H9 (cell line): Measurements from ENCODE around the gene ZSWIM2. TPM values are rescaled to one million over a fixed set of nuclear protein-coding genes. Genes with fewer than 3 reads are reported as not detected.

Experiments
- DNase-seq: peaks from one replicate; pipeline ENCODE4 v3.0.0-alpha.2; 2017
- H2AFZ ChIP-seq: one replicate; pipeline ENCODE4 v1.6.1; 2013; ENCODE audit warnings: mild to moderate bottlenecking, low read length, control low read depth, moderate library complexity
- H2AK5ac ChIP-seq: 2 replicates; pipeline ENCODE4 v1.6.1; 2013; ENCODE audit warnings: low read length, control low read depth, mixed read lengths; ENCODE audit not compliant: insufficient read length
- H2BK120ac ChIP-seq: one replicate; pipeline ENCODE4 v1.6.1; 2013; ENCODE audit warnings: low read depth, mild to moderate bottlenecking, low read length, control low read depth, inconsistent platforms; ENCODE audit not compliant: poor library complexity, severe bottlenecking
- H2BK12ac ChIP-seq: 2 replicates; pipeline ENCODE4 v1.6.1; 2013; ENCODE audit warnings: low read length, control low read depth, mixed read lengths, low read depth; ENCODE audit not compliant: insufficient read length
- H2BK15ac ChIP-seq: 2 replicates; pipeline ENCODE4 v1.6.1; 2013; ENCODE audit warnings: low read depth, low read length, control low read depth
- H2BK20ac ChIP-seq: one replicate; pipeline ENCODE4 v1.6.1; 2013; ENCODE audit warnings: low read depth, mild to moderate bottlenecking, low read length, control low read depth, inconsistent platforms; ENCODE audit not compliant: poor library complexity, severe bottlenecking
- H2BK5ac ChIP-seq: 2 replicates; pipeline ENCODE4 v1.6.1; 2013; ENCODE audit warnings: low read length, control low read depth, mixed read lengths; ENCODE audit not compliant: insufficient read length
- H3K14ac ChIP-seq: 2 replicates; pipeline ENCODE4 v1.6.1; 2013; ENCODE audit warnings: low read length, control low read depth; ENCODE audit not compliant: insufficient read depth
- H3K18ac ChIP-seq: 2 replicates; pipeline ENCODE4 v1.6.1; 2013; ENCODE audit warnings: low read depth, mild to moderate bottlenecking, mixed read lengths, low read length, control low read depth; ENCODE audit not compliant: insufficient read length
- H3K23ac ChIP-seq: 2 replicates; pipeline ENCODE4 v1.6.1; 2013; ENCODE audit warnings: low read length, control low read depth, mixed read lengths, low read depth; ENCODE audit not compliant: insufficient read length
- H3K23me2 ChIP-seq: 2 replicates; pipeline ENCODE4 v1.6.1; 2013; ENCODE audit warnings: low read depth, mild to moderate bottlenecking, mixed read lengths, low read length, control low read depth; ENCODE audit not compliant: insufficient read length, poor library complexity, severe bottlenecking
- H3K27ac ChIP-seq: 2 replicates; pipeline ENCODE4 v1.5.1; 2013; ENCODE audit warnings: low read length, control low read depth, mixed read lengths, low read depth; ENCODE audit not compliant: insufficient read length
- H3K27me3 ChIP-seq: 2 replicates; pipeline ENCODE4 v1.6.1; 2013; ENCODE audit warnings: low read length, control low read depth, inconsistent platforms; ENCODE audit not compliant: insufficient read depth
- H3K4ac ChIP-seq: 2 replicates; pipeline ENCODE4 v1.6.1; 2013; ENCODE audit warnings: low read depth, mild to moderate bottlenecking, control low read depth, inconsistent platforms, low read length, moderate library complexity
- H3K4me1 ChIP-seq: 2 replicates; pipeline ENCODE4 v1.6.1; 2013; ENCODE audit warnings: low read length, control low read depth, inconsistent platforms; ENCODE audit not compliant: insufficient read depth
- H3K4me2 ChIP-seq: 2 replicates; pipeline ENCODE4 v1.6.1; 2013; ENCODE audit warnings: low read length, control low read depth, mixed read lengths; ENCODE audit not compliant: insufficient read length, insufficient read depth
- H3K56ac ChIP-seq: 2 replicates; pipeline ENCODE4 v1.6.1; 2013; ENCODE audit warnings: low read depth, mild to moderate bottlenecking, mixed read lengths, low read length, control low read depth; ENCODE audit not compliant: insufficient read length
- H3K79me1 ChIP-seq: 2 replicates; pipeline ENCODE4 v1.6.1; 2013; ENCODE audit warnings: low read depth, mild to moderate bottlenecking, moderate library complexity, low read length, control low read depth, inconsistent platforms; ENCODE audit not compliant: insufficient read depth, poor library complexity, severe bottlenecking
- H3K79me2 ChIP-seq: 2 replicates; pipeline ENCODE4 v1.6.1; 2013; ENCODE audit warnings: low read length, control low read depth, inconsistent platforms; ENCODE audit not compliant: insufficient read depth
- H3K9ac ChIP-seq: 2 replicates; pipeline ENCODE4 v1.6.1; 2013; ENCODE audit warnings: low read length, control low read depth, mixed read lengths; ENCODE audit not compliant: insufficient read length; ENCODE audit errors: extremely low read depth
- H3K9me3 ChIP-seq: one replicate; pipeline ENCODE4 v1.6.1; 2013; ENCODE audit warnings: low read depth, low read length, inconsistent platforms; ENCODE audit not compliant: control insufficient read depth
- H3T11ph ChIP-seq: one replicate; pipeline ENCODE4 v1.6.1; 2013; ENCODE audit warnings: mild to moderate bottlenecking, low read length, control low read depth, inconsistent platforms
- H4K20me1 ChIP-seq: one replicate; pipeline ENCODE4 v1.6.1; 2013; ENCODE audit not compliant: control insufficient read depth, insufficient read length, insufficient read depth
- H4K5ac ChIP-seq: 2 replicates; pipeline ENCODE4 v1.6.1; 2013; ENCODE audit warnings: low read depth, mild to moderate bottlenecking, mixed read lengths, low read length, control low read depth; ENCODE audit not compliant: insufficient read length
- H4K8ac ChIP-seq: replicated peaks from 2 replicates; pipeline ENCODE4 v1.6.1; 2013; ENCODE audit warnings: low read length, control low read depth, mixed read lengths, low read depth; ENCODE audit not compliant: insufficient read length
- H4K91ac ChIP-seq: 2 replicates; pipeline ENCODE4 v1.6.1; 2013; ENCODE audit warnings: low read depth, mild to moderate bottlenecking, moderate library complexity, mixed read lengths, low read length, control low read depth; ENCODE audit not compliant: insufficient read length
- H3K27ac Mint-ChIP-seq, 3 experiments: 2 replicates in 2 of 3; 3 replicates in 1 of 3; pipeline ENCODE4 v1.8.0; 2020 to 2021; ENCODE audit warnings: mixed read lengths in 3 of 3, mild to moderate bottlenecking in 1 of 3, moderate library complexity in 1 of 3
- H3K27me3 Mint-ChIP-seq: 2 replicates; pipeline ENCODE4 v1.8.0; 2021; ENCODE audit warnings: low read depth, mild to moderate bottlenecking, moderate library complexity, mixed read lengths
- H3K36me3 Mint-ChIP-seq, 3 experiments: 2 replicates in 2 of 3; 3 replicates in 1 of 3; pipeline ENCODE4 v1.8.0; 2020 to 2021; ENCODE audit warnings: low read depth in 3 of 3, mixed read lengths in 3 of 3; ENCODE audit not compliant: insufficient read depth in 1 of 3
- H3K4me1 Mint-ChIP-seq, 2 experiments: 2 replicates each; pipeline ENCODE4 v1.8.0; 2020; ENCODE audit warnings: mixed read lengths in 2 of 2
- H3K4me3 Mint-ChIP-seq, 2 experiments: 2 replicates in 1 of 2; 3 replicates in 1 of 2; pipeline ENCODE4 v1.8.0; 2020 to 2021; ENCODE audit warnings: mild to moderate bottlenecking in 2 of 2, mixed read lengths in 2 of 2, moderate library complexity in 1 of 2
- H3K9me3 Mint-ChIP-seq, 2 experiments: 2 replicates in 1 of 2; 3 replicates in 1 of 2; pipeline ENCODE4 v1.8.0; 2020; ENCODE audit warnings: mild to moderate bottlenecking in 2 of 2, mixed read lengths in 2 of 2, moderate library complexity in 1 of 2
- WGBS: extraction: QIAGEN DNeasy Blood & Tissue Kit; methylation state at CpG from one replicate; pipeline ENCODE4 v1.1.7; 2013; ENCODE audit warnings: missing lambda C conversion rate, low lambda C conversion rate, mixed read lengths; ENCODE audit not compliant: insufficient read length; ENCODE audit errors: extremely low coverage; 5-methylcytosine and 5-hydroxymethylcytosine counted together
- total RNA-seq: library from RNA; stranded (reverse); gene quantifications from 2 replicates; pipeline ENCODE4 v1.2.1, GENCODE V29; 2021
- TF ChIP-seq, protein P1 (sequence below): fragments of 200-600 bp; sonication (generic); conservative IDR thresholded peaks from 3 replicates; pipeline ENCODE4 v1.8.0; 2021; ENCODE audit warnings: antibody characterized with exemption, mild to moderate bottlenecking

Gene ZSWIM2
- total RNA-seq, 1 experiment from 2014 or later: not detected

DNA sequence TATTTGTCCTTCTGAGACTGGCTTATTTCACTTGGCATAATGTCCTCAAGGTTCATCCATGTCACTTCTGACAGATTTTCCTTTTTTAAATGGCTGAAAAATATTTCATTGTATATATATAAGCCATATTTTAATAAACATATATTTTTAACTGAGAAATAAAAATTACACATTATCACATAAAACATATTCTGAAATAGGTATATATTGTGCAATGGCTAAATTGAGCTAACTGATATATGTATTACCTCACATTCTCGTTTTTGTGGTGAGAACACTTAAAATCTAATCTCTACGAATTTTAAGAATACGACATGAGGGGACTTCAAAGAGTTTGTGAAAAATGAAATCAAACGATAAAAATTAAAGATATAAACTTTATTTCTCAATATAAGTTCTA is 25.7 kb upstream of the ZSWIM2 start:
- Histone ChIP-seq H3K79me2 (no peaks in the 10 kb centered on the region), H2BK12ac (no peak overlapping the region), H3T11ph (no peak overlapping the region), H2BK20ac (no peak overlapping the region), H3K14ac (no peak overlapping the region), H3K79me1 (no peaks in the 10 kb centered on the region), H2BK120ac (no peak overlapping the region), H2BK15ac (no peak overlapping the region), H3K9me3 (no peaks in the 10 kb centered on the region), H3K4ac (no peak overlapping the region), H2BK5ac (no peak overlapping the region), H3K18ac (no peak overlapping the region), H2AFZ (no peak overlapping the region), H3K4me1 (no peaks in the 10 kb centered on the region), H3K9ac (no peak overlapping the region), H3K27ac (no peak overlapping the region), H4K8ac (no peak overlapping the region), H4K20me1 (no peaks in the 10 kb centered on the region), H3K56ac (no peak overlapping the region), H4K5ac (no peak overlapping the region), H3K27me3 (no peaks in the 10 kb centered on the region), H3K23me2 (no peaks in the 10 kb centered on the region), H4K91ac (no peak overlapping the region), H3K4me2 (no peak overlapping the region), H3K23ac (no peak overlapping the region), H2AK5ac (no peak overlapping the region)
- Mint-ChIP-seq H3K27me3 (no peaks in the 10 kb centered on the region), H3K27ac (no peak overlapping the region), H3K9me3 (peaks cover 0 to 3% of the 10 kb centered on the region in 2 experiments; a peak in 2 of 5 replicates), H3K4me3 (no peak overlapping the region), H3K36me3 (no peaks in the 10 kb centered on the region; a peak in 1 of 7 replicates), H3K4me1 (no peaks in the 10 kb centered on the region)
- no peak for DNase-seq
- WGBS: no CpG with 5 or more reads among the region's 4 CpGs
- TF ChIP-seq, protein P1, sequence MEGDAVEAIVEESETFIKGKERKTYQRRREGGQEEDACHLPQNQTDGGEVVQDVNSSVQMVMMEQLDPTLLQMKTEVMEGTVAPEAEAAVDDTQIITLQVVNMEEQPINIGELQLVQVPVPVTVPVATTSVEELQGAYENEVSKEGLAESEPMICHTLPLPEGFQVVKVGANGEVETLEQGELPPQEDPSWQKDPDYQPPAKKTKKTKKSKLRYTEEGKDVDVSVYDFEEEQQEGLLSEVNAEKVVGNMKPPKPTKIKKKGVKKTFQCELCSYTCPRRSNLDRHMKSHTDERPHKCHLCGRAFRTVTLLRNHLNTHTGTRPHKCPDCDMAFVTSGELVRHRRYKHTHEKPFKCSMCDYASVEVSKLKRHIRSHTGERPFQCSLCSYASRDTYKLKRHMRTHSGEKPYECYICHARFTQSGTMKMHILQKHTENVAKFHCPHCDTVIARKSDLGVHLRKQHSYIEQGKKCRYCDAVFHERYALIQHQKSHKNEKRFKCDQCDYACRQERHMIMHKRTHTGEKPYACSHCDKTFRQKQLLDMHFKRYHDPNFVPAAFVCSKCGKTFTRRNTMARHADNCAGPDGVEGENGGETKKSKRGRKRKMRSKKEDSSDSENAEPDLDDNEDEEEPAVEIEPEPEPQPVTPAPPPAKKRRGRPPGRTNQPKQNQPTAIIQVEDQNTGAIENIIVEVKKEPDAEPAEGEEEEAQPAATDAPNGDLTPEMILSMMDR: no peak
